GM21717 (cell line): ENCODE results near the gene PYCR2.

Experiments
- ATAC-seq: cut with Tn5 transposase; IDR thresholded peaks from one replicate; pipeline ENCODE4 v1.9.1; 2021; ENCODE audit warnings: mild to moderate bottlenecking, moderate library complexity; ENCODE audit not compliant: unreplicated experiment

The PYCR2 gene

GRCh38 chr1:225879521-225880221 is 44.4 kb downstream of the PYCR2 start:
- no peak for ATAC-seq

- no peak for ATAC-seq
These were observed 45.8 kb downstream of the PYCR2 start for GRCh38 chr1:225878282-225878681.

DNA sequence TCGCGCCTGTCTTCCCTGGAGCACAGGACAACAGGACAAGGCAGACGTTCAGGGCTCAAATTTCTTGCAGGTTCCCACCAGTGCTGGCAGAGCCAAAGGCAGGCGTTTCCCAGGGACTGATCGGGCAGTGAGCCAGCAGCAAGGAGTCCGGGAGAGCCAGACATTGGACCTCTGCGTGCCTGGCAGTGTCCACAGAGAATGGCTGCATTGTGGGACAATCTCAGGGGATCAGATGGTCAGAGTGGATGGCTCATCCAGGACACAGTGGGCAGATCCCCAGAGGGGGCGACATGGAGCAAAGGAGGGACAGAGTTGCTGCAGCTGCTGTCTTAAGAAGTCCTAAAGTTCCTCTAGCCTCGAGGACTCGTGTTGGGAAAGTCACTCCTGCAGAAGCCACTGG is 46.5 kb downstream of the PYCR2 start:
- no peak for ATAC-seq

DNA sequence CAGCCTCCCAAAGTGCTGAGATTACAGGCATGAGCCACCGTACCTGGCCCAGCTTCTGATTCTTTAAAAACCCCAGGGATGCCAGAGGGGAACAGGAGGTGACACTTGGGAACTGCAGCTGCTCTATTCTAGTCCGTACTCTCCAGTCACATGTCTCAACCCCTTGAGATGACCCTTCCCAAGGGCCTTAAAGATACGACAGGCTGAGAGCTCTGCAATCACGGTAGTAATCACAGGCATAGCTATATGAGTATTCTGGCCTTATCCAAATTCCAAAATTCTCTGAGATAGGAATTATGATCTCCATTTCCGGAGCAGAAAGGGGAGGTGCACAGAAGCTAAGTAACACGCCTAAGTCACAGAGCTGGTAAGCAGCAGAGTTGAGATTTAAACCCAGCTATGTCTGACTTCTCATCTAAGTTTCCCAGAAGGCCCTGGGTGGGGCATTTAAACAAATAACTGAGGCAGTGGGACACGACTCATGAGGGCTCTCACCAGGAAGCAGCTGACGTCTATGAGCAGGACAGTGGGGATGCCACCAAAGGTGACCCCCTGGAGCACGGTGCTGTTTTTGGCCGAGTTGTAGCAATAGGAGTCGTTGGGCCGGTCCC is 47.0 kb downstream of the PYCR2 start:
- no peak for ATAC-seq

DNA sequence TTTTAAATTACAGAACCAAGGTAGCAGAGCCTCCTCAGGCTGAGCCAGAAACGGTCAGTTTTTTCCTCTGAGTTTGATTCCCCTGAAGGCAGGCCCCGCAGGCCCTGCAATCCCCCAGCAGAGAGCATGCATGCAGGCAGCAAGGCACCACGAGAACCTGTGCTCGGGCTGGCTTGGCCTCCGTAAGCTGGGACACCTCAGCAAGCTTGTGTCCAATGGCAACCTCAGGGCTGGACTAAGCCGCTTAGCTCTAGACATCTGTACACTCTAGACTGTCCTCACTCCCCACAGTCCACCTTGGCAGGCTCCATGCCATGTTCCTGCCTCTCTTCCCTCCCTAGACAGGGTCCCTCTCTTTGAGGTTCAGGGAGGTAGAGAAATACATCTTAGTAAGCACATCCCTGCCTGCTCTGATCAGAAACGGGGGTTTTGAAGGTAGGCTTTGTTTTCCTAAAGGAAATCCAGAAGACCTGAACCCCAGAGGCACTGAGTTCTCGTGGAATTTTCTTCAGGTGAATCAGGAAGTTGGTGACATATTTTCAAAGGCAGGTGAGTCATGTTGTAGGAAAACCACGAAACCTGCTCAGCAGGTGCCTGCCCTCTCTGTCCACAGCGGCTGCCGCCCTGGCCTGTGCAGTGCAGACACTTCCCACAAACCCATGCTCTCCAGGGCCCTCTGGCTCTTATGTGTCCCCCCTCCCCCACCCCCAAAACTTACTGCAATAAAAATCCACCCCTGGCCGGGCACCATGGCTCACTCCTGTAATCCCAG is 48.8 kb downstream of the PYCR2 start:
- ATAC-seq, result no peak

DNA sequence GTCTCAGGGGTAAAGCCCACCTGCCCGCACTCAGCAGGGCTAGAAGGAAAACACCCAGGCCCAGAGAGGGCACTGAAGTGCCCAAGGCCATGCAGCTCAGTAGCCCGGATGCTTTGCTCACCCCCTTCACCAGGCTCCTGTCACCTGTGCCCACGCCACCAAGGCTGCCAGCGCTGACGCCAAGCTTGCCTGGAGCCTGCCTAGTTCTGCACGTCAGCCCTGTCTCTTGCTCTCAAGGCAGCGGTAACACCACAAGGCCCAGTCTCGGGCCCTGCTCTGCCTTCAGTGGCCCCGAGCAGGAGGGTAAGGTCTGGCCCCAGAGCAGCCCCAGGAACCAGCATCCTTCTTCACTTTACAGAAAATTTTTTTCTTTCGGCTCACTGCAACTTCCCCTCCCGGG is 49.6 kb downstream of the PYCR2 start:
- ATAC-seq, result no peak

DNA sequence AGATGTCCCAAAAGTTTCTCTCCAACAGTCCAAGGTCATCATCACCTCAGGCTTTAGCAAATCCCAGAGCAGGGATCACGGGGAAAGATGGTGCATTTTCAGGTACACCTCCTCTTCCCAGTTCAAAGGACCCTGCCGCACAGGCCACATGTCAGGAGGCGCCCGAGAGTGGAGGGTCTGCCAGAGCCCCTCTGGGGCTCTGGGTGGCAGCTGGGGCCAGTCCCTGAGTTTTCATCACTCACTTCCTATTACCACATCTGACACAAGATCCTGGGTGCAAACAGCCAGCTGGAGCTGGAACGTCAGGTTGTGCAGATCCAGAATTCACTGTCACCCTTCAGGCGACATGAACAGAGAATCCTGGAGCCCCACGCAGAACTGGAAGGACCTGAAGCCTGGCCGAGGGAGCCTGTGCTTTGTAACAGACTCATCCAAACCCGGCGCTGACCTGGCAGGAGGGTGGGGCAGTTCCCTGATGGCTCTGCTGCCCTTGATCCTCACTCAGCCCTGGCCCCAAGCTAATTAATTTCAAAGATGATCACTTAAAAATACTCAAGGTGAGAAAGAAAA is 50.7 kb downstream of the PYCR2 start:
- no peak for ATAC-seq

- no peak for ATAC-seq
These were observed 52.0 kb downstream of the PYCR2 start for GRCh38 chr1:225872075-225872430.

DNA sequence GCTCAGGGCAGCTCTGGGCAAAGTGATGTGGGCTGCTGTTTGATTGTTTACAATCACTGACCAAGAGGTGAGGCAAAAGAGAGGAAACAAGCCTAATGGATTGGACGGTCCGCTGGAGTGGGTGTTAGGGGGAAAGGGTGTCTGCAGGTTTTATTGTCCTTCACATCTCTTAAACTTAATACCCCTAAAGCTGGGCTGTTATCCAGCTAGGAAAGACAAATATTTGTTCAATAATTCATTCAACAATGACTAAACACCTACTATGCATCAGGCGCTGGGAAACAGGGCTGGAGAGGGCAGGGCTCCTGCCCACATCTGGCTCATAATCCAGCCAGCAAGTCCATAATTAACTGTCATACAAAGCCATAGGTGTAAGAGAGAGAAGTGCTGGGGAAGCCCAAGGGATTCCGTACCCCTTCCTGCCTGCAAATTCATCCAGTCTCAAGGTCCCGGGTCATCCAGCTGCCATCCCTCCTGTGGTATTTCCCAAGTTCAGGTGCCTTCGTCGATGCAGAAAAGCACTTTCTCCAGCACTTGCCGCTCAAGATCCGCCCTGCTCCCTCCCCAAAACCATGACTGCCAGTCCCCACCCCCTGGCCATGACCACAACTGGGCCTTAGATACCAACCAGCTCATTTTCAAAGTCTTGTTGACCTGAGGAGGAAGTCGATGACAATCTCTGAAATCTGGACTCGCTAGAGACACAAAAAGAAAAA is 52.5 kb downstream of the PYCR2 start:
- ATAC-seq, result no peak

DNA sequence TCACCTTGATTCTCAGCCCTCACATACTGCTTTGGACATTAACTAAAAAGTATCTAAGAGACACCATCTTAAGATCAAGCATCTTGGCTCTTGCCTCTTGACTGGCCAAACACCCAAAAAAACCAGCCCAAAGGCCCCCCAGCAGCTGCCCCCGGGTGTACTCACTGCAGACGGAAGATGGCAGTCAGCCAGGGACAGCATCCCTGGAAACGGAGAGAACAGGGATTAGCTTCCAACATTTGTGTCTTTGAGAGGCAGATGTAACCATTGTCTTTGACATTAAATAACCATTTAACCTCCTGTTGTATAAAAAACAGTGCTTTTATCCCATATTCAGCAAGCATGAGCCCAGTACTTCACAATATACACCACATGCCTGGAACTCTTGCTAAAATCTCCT is 53.1 kb downstream of the PYCR2 start:
- no peak for ATAC-seq
